Ovary (tissue), 3 donors: ENCODE results near the gene ANKRD53.

Source experiments
- CTCF ChIP-seq, 3 donors: fragments of 450-650 bp in 2 of 3; fragments of 200-600 bp in 1 of 3; IDR thresholded peaks; one replicate each; pipeline versions ENCODE4 v1.5.1 to v1.8.0; 2016 to 2022; ENCODE audit warnings: antibody characterized with exemption in 3 of 3, mild to moderate bottlenecking in 1 of 3
- POLR2A ChIP-seq: fragments of 450-650 bp; IDR thresholded peaks from one replicate; pipeline ENCODE4 v1.6.1; 2017; ENCODE audit warnings: antibody characterized with exemption, mild to moderate bottlenecking, moderate library complexity
- donor health status: DM: no; HTN: no; CAD: no.

- TF ChIP-seq POLR2A (no peak), CTCF (IDR thresholded peaks at IDR 0.05) (no peak)
Observed at GRCh38 chr2:70960833-70961647, 17.4 kb upstream of the ANKRD53 start.
